ENCODE results near the gene PDK2.

DNA sequence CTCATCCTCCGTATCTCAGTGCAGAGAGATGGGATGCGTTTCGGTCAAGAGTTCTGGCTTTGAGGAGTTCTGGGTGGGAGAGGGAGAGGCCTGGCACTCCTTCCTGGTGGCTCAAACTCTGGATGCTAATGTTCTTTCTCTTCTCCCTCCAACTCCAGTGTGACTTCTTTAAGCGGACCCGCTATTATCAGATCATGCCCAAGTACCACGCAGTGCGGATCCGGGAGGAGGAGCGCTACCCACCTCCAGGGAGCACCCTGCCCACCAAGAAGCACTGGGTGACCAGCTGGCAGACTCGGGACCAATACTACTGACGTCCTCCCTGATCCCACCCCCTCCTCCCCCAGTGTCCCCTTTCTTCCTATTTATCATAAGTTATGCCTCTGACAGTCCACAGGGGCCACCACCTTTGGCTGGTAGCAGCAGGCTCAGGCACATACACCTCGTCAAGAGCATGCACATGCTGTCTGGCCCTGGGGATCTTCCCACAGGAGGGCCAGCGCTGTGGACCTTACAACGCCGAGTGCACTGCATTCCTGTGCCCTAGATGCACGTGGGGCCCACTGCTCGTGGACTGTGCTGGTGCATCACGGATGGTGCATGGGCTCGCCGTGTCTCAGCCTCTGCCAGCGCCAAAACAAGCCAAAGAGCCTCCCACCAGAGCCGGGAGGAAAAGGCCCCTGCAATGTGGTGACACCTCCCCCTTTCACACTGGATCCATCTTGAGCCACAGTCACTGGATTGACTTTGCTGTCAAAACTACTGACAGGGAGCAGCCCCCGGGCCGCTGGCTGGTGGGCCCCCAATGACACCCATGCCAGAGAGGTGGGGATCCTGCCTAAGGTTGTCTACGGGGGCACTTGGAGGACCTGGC is 6.0 kb upstream of the PDK2 start:
- TF ChIP-seq NRF1 (conservative IDR thresholded peaks at IDR 0.05; ENCODE audit: low read depth, low read length) (no peak), POLR2A (IDR thresholded peaks at IDR 0.05; ENCODE audit: low read depth, low read length) (no peak), EZH2 (IDR thresholded peaks at IDR 0.05; ENCODE audit: borderline replicate concordance, control insufficient read depth, low read depth, low read length) (no peak)
- TF ChIP-seq, protein P1, sequence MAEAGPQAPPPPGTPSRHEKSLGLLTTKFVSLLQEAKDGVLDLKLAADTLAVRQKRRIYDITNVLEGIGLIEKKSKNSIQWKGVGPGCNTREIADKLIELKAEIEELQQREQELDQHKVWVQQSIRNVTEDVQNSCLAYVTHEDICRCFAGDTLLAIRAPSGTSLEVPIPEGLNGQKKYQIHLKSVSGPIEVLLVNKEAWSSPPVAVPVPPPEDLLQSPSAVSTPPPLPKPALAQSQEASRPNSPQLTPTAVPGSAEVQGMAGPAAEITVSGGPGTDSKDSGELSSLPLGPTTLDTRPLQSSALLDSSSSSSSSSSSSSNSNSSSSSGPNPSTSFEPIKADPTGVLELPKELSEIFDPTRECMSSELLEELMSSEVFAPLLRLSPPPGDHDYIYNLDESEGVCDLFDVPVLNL (IDR thresholded peaks at IDR 0.05; ENCODE audit: low read depth, low read length) = no peak
- TF ChIP-seq, protein P2, sequence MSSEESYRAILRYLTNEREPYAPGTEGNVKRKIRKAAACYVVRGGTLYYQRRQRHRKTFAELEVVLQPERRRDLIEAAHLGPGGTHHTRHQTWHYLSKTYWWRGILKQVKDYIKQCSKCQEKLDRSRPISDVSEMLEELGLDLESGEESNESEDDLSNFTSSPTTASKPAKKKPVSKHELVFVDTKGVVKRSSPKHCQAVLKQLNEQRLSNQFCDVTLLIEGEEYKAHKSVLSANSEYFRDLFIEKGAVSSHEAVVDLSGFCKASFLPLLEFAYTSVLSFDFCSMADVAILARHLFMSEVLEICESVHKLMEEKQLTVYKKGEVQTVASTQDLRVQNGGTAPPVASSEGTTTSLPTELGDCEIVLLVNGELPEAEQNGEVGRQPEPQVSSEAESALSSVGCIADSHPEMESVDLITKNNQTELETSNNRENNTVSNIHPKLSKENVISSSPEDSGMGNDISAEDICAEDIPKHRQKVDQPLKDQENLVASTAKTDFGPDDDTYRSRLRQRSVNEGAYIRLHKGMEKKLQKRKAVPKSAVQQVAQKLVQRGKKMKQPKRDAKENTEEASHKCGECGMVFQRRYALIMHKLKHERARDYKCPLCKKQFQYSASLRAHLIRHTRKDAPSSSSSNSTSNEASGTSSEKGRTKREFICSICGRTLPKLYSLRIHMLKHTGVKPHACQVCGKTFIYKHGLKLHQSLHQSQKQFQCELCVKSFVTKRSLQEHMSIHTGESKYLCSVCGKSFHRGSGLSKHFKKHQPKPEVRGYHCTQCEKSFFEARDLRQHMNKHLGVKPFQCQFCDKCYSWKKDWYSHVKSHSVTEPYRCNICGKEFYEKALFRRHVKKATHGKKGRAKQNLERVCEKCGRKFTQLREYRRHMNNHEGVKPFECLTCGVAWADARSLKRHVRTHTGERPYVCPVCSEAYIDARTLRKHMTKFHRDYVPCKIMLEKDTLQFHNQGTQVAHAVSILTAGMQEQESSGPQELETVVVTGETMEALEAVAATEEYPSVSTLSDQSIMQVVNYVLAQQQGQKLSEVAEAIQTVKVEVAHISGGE (CRISPR knock-in tag; IDR thresholded peaks at IDR 0.05) = no peak
- TF ChIP-seq, protein P3, sequence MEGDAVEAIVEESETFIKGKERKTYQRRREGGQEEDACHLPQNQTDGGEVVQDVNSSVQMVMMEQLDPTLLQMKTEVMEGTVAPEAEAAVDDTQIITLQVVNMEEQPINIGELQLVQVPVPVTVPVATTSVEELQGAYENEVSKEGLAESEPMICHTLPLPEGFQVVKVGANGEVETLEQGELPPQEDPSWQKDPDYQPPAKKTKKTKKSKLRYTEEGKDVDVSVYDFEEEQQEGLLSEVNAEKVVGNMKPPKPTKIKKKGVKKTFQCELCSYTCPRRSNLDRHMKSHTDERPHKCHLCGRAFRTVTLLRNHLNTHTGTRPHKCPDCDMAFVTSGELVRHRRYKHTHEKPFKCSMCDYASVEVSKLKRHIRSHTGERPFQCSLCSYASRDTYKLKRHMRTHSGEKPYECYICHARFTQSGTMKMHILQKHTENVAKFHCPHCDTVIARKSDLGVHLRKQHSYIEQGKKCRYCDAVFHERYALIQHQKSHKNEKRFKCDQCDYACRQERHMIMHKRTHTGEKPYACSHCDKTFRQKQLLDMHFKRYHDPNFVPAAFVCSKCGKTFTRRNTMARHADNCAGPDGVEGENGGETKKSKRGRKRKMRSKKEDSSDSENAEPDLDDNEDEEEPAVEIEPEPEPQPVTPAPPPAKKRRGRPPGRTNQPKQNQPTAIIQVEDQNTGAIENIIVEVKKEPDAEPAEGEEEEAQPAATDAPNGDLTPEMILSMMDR (IDR thresholded peaks at IDR 0.05 in 2 of 3, conservative IDR thresholded peaks at IDR 0.05 in 1 of 3; ENCODE audit: control insufficient read depth in 2 of 3, extremely low read depth in 1 of 3, insufficient read depth in 1 of 3, low read depth in 3 of 3, low read length in 3 of 3) = no peak
- TF ChIP-seq, protein P4, sequence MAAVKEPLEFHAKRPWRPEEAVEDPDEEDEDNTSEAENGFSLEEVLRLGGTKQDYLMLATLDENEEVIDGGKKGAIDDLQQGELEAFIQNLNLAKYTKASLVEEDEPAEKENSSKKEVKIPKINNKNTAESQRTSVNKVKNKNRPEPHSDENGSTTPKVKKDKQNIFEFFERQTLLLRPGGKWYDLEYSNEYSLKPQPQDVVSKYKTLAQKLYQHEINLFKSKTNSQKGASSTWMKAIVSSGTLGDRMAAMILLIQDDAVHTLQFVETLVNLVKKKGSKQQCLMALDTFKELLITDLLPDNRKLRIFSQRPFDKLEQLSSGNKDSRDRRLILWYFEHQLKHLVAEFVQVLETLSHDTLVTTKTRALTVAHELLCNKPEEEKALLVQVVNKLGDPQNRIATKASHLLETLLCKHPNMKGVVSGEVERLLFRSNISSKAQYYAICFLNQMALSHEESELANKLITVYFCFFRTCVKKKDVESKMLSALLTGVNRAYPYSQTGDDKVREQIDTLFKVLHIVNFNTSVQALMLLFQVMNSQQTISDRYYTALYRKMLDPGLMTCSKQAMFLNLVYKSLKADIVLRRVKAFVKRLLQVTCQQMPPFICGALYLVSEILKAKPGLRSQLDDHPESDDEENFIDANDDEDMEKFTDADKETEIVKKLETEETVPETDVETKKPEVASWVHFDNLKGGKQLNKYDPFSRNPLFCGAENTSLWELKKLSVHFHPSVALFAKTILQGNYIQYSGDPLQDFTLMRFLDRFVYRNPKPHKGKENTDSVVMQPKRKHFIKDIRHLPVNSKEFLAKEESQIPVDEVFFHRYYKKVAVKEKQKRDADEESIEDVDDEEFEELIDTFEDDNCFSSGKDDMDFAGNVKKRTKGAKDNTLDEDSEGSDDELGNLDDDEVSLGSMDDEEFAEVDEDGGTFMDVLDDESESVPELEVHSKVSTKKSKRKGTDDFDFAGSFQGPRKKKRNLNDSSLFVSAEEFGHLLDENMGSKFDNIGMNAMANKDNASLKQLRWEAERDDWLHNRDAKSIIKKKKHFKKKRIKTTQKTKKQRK (IDR thresholded peaks at IDR 0.05; ENCODE audit: low read depth, low read length) = no peak
